Measurements from ENCODE around the gene NTM.

The NTM gene

DNA sequence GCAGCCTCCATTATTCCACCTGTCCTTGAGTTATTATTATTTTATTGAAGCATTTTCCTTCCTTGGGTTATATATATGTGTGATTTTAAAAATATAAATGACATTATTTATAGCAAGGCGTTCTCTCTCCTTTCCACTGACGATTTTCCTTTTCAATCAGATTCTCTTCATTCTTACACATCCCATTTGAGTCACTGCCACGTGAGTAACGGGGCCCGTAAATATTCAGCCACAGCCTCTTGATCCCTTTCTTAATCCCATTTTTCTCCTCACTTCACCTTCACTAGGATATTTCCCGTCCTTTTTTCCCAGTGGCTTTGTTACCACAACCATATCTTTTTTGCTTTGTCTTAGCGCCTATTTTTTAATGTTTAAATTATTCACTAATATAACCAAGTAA is 396.2 kb downstream of the NTM start:
- no peak for DNase-seq (ENCODE audit: low read depth, low spot score)

DNA sequence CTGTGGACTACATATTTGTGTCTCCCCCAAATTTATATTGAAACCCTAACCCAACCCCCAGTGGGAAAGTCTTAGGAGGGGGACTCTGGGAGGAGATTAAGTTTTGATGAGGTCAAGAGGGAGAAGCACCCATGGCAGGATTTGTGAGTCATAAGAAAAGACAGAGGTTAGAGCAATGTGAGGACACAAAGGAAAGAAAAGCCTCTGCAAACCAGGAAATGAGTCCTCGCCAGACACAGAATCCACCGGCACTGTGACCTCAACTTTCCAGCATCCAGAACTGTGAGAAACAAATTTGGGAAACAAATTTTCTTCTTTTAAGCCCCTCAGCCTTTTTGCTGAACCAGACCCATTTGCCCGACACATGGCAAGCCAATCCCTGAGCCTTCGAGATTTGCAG is 397.0 kb downstream of the NTM start:
- no peak for DNase-seq (ENCODE audit: low read depth, low spot score)

DNA sequence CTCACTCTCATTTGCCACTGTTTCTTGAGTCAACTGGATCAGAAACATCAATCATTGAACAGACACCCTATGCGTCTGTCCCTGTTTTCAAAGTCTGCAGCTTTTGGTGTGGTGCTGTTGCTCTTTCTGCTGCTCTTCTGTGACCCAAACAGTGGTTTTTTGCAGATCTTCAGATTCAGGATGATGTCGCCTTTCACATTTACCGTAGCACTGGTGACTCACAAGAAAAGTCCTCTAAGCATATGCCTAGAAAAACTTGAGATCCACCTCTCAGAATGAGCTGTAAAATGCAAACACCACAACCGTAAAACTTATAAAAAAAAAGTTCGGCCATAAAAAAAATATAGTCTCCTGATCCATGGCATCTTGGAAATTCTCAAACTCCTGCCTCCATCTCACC is 400.4 kb downstream of the NTM start:
- DNase-seq (ENCODE audit: low read depth, low spot score): no peak

DNA sequence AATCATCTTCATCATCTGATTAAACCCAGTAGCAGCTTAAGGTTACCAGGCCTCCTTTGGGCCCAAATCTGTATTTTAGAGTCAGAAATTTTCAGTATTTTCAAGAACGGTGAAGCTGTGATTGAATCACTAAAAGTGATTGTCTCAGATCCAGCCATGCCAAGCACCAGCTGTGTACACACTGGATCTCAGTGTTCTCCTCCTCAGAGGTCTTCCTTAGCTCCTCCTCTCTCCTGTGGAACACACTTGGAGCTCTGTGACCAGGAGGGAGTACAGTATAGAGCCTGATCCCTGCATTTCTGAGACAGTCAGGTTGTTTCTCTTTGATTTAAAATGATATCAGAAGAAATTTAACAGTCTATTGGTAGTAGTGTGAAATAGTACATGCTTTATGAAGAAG is 401.1 kb downstream of the NTM start:
- DNase-seq (ENCODE audit: low read depth, low spot score): no peak

DNA sequence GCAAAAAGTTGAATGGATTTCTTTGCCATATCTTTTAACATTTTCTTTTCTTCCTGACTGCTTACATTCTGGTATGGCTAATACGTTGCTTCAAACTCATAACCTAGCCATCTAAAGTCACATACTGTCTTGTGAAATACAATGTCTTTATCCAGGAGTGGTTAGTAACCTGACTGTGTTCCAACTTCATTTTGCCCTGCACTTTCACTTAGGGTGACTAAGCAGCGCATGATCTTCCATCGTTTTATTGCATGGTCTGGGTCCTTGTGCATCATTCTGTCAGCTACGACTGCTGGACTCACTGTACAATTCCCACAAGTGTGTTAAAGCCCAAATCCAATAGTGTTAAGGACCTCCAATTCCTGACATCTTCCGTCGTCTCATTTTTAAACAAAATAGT is 403.2 kb downstream of the NTM start:
- no peak for DNase-seq (ENCODE audit: low read depth, low spot score)

DNA sequence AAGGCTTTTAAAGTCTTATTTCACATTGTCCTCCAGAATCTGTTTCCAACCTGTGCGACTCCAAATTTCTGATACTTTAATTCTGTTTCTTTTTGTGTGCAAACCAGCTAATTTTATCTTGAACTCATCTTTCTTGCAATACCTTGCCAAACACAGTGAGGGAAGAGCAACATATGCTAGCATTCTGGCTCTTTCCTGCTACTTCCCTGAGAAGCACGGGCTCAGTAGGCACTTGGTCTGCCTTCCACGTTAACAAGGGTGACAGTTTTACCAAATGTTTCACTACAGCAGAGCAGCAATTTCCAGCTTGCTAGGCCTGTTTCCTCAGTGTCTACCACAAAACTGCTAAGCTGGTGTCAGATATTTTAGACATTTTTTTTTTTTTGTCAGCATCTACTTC is 405.8 kb downstream of the NTM start:
- DNase-seq (ENCODE audit: low read depth, low spot score): no peak

DNA sequence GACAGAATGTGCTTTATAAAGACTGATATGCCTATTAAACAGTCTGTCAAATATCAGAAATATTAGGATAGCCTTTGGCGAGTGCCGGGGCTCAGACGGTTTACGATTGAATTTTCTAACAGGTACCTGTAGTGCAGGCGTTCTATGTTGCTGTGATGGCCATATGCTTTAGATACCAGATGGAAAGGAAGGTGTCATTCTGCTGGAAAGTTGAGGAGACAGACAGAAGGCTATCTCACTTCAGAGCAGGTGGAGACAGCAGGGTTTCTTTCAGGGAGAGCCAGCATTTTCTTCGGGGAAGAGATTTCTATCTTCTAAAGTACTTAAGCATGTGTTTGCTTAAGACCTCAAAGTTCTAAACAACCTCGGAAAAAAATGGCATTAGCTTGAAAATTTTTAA is 415.4 kb downstream of the NTM start:
- DNase-seq (ENCODE audit: low read depth, low spot score): no peak

DNA sequence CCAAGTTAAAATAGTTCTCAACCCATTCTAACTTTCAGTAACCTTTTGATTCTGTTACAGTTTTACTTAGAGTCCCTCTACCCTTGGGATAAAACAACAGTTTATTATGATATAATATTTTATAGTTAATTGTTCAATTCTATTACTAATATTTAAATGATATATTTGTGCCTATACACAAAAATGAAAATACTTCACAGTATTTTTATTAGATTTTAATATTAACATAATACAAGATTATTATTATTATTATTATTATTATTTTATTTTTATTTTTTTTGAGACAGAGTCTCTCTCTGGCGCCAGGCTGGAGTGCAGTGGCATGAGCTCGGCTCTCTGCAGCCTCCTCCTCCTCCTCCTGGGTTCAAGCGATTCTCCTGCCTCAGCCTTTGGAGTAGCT is 416.7 kb downstream of the NTM start:
- DNase-seq (ENCODE audit: low read depth, low spot score): no peak

DNA sequence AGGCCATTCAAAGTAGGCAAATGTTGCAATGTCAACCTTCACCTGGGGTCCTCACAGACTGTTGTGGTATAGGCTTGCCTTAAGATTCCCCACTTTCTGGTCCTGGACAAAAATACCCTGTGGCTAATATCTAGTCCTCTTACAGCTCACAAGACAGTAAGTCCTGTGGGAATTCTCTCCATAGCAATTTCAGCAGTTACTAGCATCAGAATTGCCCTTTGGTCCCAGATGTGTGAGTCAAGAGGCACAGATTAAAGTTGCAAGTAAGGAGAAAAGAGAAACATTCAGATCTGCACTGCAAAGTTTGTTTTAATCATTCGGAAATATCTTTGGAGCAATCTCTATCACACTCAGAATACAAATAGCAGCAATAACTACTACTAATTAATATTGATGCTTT is 420.2 kb downstream of the NTM start:
- DNase-seq (ENCODE audit: low read depth, low spot score): no peak

DNA sequence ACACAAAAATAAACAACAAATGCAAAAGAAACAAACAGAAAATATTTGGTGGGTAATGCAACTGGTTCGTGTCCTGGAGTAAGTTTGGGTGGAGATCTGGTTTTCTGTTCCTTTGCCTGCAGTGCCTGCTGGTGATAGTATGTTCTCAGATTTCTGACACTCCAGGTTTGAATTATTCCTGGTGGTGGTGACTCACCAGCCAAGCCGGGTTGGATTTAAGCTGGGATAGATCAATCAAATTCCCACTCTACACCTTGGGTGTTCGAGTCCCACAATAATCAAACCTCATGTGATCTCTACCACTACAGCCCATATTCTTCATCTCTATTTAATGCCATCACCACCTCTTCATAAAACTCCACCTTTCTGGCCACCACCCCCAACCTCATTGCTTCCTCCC is 421.8 kb downstream of the NTM start:
- DNase-seq (ENCODE audit: low read depth, low spot score): no peak

DNA sequence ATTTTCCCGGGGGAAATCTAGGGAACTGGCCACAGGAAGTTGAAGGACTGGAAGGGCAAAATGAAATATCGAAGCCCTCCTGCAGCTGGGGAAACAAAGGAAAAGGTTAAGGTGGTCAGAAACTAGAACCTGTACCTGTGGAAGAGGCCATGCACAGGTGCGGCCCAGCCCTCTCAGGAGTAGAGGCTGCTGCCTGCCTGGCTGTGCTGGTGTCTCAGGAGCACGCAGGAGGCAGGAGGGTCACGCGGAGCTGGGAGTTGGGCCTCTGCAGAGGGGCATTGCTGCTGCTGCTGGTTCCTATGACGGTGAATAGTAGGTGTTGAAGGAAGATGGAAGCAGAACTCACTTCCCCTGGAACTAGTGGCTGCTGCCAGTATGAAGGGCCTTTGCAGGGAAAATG is 425.7 kb downstream of the NTM start:
- no peak for DNase-seq (ENCODE audit: low read depth, low spot score)

DNA sequence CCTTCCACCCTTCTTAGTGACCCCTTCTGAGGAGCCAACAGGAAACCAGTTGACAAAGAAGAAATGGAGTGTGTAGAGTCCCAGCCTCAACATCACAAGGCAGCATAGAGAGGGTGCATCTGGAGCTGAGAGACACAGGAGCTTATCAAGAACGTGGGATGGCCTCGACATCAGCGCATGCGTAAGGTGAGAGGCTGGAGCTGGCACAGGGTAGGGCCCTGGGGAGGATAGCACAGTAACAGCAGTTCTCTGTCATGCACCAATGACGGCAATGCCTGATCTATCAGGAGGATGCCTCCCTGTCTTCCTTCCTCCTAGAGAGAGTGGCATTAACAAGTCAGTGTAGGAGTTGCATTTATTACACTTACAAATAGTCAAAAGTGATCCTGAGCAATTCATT is 426.1 kb downstream of the NTM start:
- DNase-seq (ENCODE audit: low read depth, low spot score): no peak

DNA sequence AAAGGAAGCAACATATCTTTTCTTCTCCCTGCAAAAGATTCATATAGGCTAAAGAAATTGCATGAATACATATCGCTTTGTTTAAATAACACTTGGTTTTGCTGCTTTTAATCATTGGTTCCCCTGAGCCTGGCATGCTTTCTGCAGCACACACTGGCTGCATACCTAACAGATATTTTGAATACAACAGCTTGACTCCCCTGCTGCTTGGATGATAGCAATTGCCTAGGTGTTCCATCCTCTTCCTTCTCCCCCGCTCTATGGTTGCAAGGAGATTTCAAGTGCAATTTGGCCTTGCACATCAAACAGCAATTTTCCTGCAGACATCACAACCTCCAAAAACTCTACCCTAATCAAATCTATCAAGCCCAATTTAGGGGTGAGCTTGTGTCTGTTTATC is 430.0 kb downstream of the NTM start:
- no peak for DNase-seq (ENCODE audit: low read depth, low spot score)

DNA sequence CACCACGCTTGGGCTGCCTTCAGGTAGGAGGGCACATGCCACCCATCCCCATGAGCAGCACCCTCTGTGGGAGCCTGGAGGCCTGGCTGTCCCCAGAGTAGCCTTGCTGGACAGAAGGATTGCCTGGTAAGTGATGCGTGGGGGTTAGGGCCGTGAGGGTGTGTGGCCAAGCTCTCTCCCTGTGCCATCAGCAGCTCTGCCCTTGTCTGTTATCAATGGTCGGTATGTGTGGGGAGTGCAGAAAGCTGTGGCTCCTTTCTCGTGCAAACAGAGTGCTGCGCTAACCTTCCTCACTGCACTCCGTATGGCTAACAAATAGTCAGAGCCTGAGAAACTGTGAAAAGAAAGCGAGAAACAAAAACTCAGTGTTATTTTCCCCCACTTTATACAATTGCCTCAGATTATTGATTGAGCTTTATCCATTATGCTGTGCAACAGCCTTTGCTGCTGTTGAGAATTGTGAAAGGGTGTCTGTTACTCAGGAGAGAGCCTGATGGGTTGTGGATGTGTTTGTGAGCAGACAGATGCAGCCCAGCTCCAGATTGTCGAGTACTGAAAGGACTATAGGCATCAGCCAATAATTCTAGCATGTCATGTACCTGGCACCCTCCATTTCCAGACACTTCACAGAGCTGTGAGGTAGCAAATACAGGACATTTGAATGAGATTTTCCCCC is 432.2 kb downstream of the NTM start:
- no peak for DNase-seq (ENCODE audit: low read depth, low spot score)

DNA sequence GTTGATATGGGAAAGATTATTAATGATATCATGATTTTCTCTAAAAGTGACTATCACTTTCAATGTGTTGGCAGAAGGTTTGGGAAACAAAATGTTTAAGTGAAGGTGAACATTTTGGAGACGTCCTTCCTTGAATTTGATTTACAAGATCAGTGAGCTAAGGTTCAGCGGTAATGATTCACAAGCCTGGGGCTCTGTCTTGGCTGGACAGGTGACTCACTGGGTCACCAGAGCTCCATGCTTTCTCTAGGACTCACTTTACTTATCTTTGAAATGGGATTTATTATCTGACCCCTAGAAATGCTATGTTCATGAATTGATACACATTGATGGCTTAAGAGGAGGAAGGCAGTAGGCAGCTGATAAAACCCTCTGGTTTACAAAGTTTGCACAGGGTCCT is 437.5 kb downstream of the NTM start:
- DNase-seq (ENCODE audit: low read depth, low spot score): no peak

DNA sequence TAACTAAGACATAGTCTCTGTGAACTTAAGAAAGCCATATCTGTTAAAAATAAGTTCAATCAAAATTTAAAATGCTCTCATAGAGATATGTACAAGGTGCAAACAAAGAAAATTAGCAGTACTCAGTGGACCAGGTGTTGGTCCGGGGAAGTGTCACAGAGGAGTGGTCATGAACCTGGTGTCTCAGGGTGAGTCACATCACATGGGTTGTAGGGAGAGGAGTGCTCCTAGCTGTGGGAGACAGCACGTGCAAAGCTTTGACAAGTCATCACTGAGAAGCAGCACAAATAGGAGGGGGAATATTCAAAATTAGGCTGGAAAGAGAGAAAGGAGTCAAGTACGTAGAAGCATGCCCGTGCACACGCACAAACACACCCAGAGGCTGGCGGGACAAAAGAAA is 438.1 kb downstream of the NTM start:
- no peak for DNase-seq (ENCODE audit: low read depth, low spot score)

DNA sequence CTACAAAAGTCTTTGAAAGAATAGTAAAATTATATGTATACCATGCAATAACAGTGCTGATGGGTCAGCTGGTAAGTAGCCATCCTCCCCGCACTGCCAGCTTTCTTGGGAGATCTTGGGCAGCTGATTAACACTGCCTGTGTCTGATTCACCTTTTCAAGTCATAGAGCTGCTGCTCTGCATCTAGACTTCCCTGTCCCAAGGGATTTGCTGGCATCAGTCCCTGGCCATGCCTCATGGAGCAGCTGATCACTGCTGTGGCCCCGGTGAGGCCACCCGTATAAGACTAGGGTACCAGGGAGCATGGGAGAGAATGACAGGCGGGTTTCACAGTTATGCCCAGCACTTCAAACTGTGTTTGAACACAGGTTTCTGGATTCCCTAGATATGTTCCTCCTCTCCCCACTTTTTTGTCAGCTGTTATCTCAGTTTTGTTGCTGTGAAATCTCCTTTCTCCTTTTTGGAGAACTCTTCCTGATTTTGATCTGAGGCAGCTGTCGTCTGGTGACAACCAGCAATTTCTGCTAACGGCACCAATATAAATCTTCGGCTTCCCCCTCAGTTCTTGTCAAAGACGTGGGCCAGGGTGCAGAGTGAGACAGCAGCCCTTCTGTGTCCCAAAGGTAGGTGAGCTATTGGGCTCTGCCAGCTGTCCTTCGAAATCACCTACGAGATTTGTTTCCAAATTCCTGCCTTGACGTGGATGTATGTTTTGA is 438.9 kb downstream of the NTM start:
- DNase-seq (ENCODE audit: low read depth, low spot score): no peak

DNA sequence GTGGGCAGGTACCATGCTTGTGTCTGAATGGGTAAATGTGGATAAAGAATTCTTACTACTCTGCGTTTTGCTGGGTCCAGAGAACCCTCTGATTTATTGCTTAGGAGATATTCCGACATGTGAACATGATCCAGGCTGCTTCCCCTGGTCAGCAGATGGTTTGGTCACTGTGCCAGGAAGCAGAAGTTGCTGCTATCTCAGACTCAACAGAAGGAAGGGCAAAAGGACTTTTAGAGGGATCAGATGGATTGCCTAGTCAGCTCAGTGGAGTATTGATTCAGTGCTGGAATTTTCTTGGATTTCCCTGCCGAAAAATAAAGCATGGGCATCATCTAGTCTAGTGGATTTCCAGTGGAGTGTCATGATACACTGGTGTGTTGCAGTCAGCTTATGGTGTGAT is 440.1 kb downstream of the NTM start:
- no peak for DNase-seq (ENCODE audit: low read depth, low spot score)

DNA sequence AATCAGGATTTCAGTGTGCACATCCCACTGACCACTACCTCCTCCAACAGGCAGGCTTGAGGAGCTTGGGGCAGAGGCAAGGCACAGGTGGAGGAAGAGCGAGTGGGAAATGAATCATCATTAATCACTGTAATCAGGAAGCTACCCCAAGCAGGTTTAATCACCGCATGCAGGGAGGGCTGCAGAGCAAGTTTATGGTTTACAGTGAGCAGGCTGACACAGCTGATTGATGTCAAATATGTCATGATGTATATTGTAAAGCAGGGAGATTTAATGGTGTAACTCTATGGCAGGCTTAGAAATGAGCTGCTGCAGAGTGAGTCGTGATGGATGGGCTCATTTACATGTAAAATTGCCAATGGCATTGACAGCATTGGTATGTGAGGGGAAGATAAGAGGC is 441.0 kb downstream of the NTM start:
- DNase-seq (ENCODE audit: low read depth, low spot score): no peak

DNA sequence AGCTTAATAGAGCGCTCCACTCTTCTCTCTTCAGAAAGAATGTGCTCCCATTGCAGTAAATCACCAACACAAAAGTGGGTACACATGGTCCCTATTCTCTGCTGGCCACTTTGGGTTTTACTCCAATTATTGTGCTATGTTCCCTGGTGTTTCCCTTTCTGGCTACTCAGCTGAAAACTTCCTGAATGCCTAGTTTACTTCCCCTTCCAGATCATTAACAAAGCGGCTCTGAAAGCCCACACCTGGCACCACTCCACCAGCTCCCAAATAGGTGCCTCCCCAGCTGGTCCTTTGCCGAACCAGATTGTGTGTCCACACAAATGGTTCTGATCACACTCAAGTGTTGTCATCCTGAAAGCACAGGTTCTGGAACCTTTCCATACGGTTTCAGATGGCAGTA is 443.7 kb downstream of the NTM start:
- DNase-seq (ENCODE audit: low read depth, low spot score): no peak

DNA sequence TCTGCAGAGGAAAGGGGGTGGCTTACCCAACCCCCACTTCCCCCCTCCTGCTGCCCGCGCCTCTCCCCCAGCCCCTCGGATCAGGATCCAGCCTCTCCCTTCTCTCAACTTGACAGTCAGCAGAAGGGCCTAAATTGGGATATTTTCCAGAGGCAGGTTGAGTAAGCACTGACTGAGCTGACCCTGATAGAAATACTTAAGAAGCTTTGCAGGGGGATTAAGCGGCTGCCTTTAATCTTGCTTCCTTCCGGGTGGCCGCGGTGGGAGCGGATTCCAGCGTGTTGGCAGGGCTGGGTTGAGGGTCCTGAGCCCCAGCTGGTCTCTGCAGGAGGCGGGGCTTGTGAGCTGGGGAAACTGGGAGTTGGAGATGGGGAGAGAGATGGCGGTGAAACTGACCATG is 445.2 kb downstream of the NTM start:
- DNase-seq (ENCODE audit: low read depth, low spot score): no peak

DNA sequence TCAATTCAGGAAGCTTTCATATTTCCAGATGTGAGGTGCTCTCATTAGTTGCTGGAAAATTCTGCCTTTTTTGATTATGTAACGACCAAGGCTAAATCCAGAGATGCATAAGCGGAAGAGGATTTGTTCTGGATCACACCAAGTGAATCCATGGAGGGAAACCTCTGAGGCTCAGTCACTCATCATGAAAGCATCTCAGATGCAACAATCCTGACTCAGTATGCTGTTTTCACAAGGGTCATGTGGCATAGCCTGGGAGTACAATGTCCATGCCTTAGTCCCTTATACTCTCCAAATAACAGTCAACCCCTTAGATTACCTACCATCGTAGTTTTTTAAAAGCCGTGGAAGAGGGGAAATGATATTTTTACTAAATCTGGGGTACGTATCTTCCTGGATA is 445.6 kb downstream of the NTM start:
- no peak for DNase-seq (ENCODE audit: low read depth, low spot score)

DNA sequence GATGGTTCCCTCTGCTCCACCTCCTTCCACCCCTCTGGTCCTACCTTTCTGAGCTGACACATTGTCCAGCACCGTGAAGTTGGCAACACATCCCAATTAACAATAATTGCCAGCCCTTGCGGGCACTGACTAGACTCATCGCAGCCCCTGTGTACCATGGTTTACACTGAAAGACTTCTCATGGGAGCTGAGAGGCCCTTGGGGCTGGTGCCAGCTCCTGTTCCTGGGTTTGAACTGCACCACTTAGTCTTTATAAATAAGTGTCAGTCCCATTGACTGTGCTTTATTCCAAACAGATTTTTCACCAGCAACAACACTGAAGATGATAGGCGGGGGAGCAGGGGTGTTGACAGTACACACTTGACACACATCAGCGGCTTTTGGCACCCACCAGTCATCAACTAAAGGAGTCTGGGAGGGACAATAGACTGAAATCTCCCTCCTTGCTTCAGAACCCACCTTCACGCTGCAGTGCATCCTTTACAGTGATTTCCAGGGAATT is 447.3 kb downstream of the NTM start:
- no peak for DNase-seq (ENCODE audit: low read depth, low spot score)

DNA sequence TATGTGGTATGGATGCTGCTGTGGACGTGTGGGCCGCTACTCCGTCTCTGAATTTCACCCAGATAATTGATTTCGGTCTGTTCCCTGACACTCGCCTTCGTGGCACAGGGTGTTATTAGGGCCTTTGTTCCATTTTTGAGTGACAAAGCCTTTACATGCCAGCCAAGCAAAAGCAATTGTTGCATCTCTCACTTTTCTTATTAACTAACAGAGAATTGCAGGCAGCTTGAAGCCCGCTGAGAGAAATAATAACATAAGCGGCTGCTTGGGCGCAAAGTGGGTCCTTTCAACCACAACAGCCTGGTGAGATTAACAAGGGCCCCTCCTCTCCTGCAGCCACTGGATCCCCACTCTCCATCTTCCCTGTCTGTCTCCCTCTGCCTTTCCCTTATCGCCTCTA is 449.4 kb downstream of the NTM start:
- DNase-seq (ENCODE audit: low read depth, low spot score): no peak

All from activated CD4-positive, CD25-positive, alpha-beta regulatory T cell treated with anti-CD3 and anti-CD28 coated beads, Interleukin-2, amount 50 U/mL, for 16 hours (primary cell).